Left ventricle myocardium inferior (tissue), 1 donor: Measurements from ENCODE around the gene UBE2L3. TPM values are rescaled to one million over a fixed set of nuclear protein-coding genes. Genes with fewer than 3 reads are reported as not detected.

Experiments used
- DNase-seq: peaks from one replicate; pipeline ENCODE4 v3.0.0-alpha.2; 2020
- H3K27ac ChIP-seq: fragments of 200-600 bp; replicated peaks from 2 replicates; pipeline ENCODE4 v1.8.0; 2021
- H3K27me3 ChIP-seq: fragments of 200-600 bp; 2 replicates; pipeline ENCODE4 v1.8.0; 2021; ENCODE audit warnings: low read depth
- H3K36me3 ChIP-seq: fragments of 200-600 bp; 2 replicates; pipeline ENCODE4 v1.8.0; 2021
- H3K4me1 ChIP-seq: fragments of 200-600 bp; 2 replicates; pipeline ENCODE4 v1.8.0; 2021
- H3K4me3 ChIP-seq: fragments of 200-600 bp; 2 replicates; pipeline ENCODE4 v1.8.0; 2021; ENCODE audit warnings: mild to moderate bottlenecking, moderate library complexity
- H3K9me3 ChIP-seq: fragments of 200-600 bp; replicated peaks from 2 replicates; pipeline ENCODE4 v1.8.0; 2021
- CTCF ChIP-seq: fragments of 200-600 bp; IDR thresholded peaks from 2 replicates; pipeline ENCODE4 v1.8.0; 2021; ENCODE audit warnings: antibody characterized with exemption, mild to moderate bottlenecking, borderline replicate concordance
- intact Hi-C: fragments of 100-400 bp; cut with micrococcal nuclease; formaldehyde crosslinking; loops from one replicate; pipeline ENCODE4 v1.11.0; 2022
- total RNA-seq: library from RNA; stranded (reverse); fragmentation: NEBNext Ultra II Directional; extraction: Animal tissue kit (Norgen Biotek cat#: 25700); gene quantifications from one replicate; pipeline ENCODE4 v1.2.1, GENCODE V29; 2021
- donor health status: DM: no; HTN: yes; CAD: no; lungs with severe emphysema.

Gene UBE2L3
- total RNA-seq, 1 donor from 2014 or later, result 54.5 TPM

GRCh38 chr22:21631025-21631424, 63.5 kb downstream of the UBE2L3 start:
- DNase-seq, result no peak
- Histone ChIP-seq H3K4me1 (peaks cover 27% of the 10 kb centered on the region), H3K27me3 (no peaks in the 10 kb centered on the region), H3K4me3 (no peak overlapping the region), H3K27ac (no peak overlapping the region), H3K9me3 (no peaks in the 10 kb centered on the region), H3K36me3 (no peaks in the 10 kb centered on the region)
- intact Hi-C loops, result no loop called here
- no peak for TF ChIP-seq CTCF

- H3K4me3 ChIP-seq, result no peak within 1 kb of the TSS
- H3K27ac ChIP-seq, result no peak within 1 kb of the TSS
- peaks cover 21% of the 10 kb centered on the region for H3K4me1 ChIP-seq
- no peaks in the 10 kb centered on the region for H3K27me3 ChIP-seq
- H3K36me3 ChIP-seq, result no peaks in the 10 kb centered on the region
- no peak for TF ChIP-seq CTCF
- intact Hi-C loops, result no loop called here
- no peaks in the 10 kb centered on the region for H3K9me3 ChIP-seq
- DNase-seq, result no peak
Measured at GRCh38 chr22:21632237-21632895, 64.9 kb downstream of the UBE2L3 start, which contains the start of gene CCDC116. Gene CCDC116, plus strand, starts transcription at chr22:21632760. Its CDS starts 422 bp downstream, at chr22:21633182.

GRCh38 chr22:21632931-21633330, 65.4 kb downstream of the UBE2L3 start:
- intact Hi-C loops, result no loop called here

GRCh38 chr22:21633481-21633880, 66.0 kb downstream of the UBE2L3 start:
- TF ChIP-seq CTCF, result no peak
- intact Hi-C loops, result no loop called here
- Histone ChIP-seq H3K4me3 (no peak overlapping the region), H3K27me3 (no peaks in the 10 kb centered on the region), H3K36me3 (no peaks in the 10 kb centered on the region), H3K9me3 (no peaks in the 10 kb centered on the region), H3K4me1 (peaks cover 20% of the 10 kb centered on the region), H3K27ac (no peak overlapping the region)
- DNase-seq, result no peak

More at GRCh38 chr22:21632931-21633330, 65.4 kb downstream of the UBE2L3 start:
- Histone ChIP-seq H3K27me3 (no peaks in the 10 kb centered on the region), H3K4me3 (no peak overlapping the region), H3K9me3 (no peaks in the 10 kb centered on the region), H3K4me1 (peaks cover 21% of the 10 kb centered on the region), H3K27ac (no peak overlapping the region), H3K36me3 (no peaks in the 10 kb centered on the region)
- TF ChIP-seq CTCF, result no peak
- no peak for DNase-seq

GRCh38 chr22:21634081-21634480, 66.6 kb downstream of the UBE2L3 start:
- H3K4me3 ChIP-seq, result no peak overlapping the region
- no peak overlapping the region for H3K27ac ChIP-seq
- intact Hi-C loops, result no loop called here
- no peaks in the 10 kb centered on the region for H3K27me3 ChIP-seq
- H3K9me3 ChIP-seq, result no peaks in the 10 kb centered on the region
- H3K36me3 ChIP-seq, result no peaks in the 10 kb centered on the region
- DNase-seq, result no peak
- H3K4me1 ChIP-seq, result peaks cover 14% of the 10 kb centered on the region
- TF ChIP-seq CTCF, result no peak
